Measurements from ENCODE around the gene TMPRSS6.

DNA sequence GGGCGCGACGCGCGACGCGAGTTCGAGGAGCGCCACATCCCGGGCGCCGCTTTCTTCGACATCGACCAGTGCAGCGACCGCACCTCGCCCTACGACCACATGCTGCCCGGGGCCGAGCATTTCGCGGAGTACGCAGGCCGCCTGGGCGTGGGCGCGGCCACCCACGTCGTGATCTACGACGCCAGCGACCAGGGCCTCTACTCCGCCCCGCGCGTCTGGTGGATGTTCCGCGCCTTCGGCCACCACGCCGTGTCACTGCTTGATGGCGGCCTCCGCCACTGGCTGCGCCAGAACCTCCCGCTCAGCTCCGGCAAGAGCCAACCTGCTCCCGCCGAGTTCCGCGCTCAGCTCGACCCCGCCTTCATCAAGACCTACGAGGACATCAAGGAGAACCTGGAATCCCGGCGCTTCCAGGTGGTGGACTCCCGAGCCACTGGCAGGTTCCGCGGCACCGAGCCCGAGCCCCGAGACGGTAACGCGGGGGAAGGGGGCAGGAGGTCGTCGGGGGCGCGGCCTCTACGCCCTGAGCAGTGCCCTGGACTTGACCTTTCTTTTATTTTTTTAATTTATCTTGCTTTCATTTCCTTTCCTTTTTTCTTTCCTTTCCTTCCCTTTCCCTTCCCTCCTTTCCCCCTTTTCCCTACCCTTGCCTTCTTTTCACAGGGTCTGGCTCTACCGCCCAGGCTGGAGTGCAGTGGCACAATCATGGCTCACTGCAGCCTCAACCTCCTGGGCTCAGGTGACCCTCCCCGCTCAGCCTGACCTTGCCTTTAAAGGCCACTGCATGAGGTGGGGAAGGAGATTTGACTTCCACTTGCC, 85.0 kb downstream of the TMPRSS6 start:
- TF ChIP-seq, protein P1, sequence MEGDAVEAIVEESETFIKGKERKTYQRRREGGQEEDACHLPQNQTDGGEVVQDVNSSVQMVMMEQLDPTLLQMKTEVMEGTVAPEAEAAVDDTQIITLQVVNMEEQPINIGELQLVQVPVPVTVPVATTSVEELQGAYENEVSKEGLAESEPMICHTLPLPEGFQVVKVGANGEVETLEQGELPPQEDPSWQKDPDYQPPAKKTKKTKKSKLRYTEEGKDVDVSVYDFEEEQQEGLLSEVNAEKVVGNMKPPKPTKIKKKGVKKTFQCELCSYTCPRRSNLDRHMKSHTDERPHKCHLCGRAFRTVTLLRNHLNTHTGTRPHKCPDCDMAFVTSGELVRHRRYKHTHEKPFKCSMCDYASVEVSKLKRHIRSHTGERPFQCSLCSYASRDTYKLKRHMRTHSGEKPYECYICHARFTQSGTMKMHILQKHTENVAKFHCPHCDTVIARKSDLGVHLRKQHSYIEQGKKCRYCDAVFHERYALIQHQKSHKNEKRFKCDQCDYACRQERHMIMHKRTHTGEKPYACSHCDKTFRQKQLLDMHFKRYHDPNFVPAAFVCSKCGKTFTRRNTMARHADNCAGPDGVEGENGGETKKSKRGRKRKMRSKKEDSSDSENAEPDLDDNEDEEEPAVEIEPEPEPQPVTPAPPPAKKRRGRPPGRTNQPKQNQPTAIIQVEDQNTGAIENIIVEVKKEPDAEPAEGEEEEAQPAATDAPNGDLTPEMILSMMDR (conservative IDR thresholded peaks at IDR 0.05 in 1 of 2, IDR thresholded peaks at IDR 0.05 in 1 of 2; ENCODE audit: extremely low read depth in 1 of 2, insufficient read depth in 1 of 2, low read depth in 1 of 2, low read length in 2 of 2) = no peak
- TF ChIP-seq EZH2 (IDR thresholded peaks at IDR 0.05; ENCODE audit: borderline replicate concordance, low read length) = no peak

Data from mammary epithelial cell (primary cell).